PC-9 (cell line): ENCODE measurements around the gene TRAF2. TPM values are rescaled to one million over a fixed set of nuclear protein-coding genes. Genes with fewer than 3 reads are reported as not detected.
"Not testable (repeated sequence)": the region's sequence is repeated elsewhere in the genome, so short reads cannot be mapped to it uniquely, and the experiment has no call there.

Experiments used
- BruUV-seq: library from RNA; stranded (reverse); fragments of 400-500 nt; replicated peaks from 2 replicates; lab custom pipeline; 2021; lab: Mats Ljungman, UMichigan
- CTCF ChIA-PET: fragments of 300-600 bp; sonication (Branson Sonifier 250); formaldehyde crosslinking; loops from one replicate; lab custom pipeline; 2022; ENCODE audit warnings: antibody characterized with exemption; lab: Charles Lee
- POLR2A ChIA-PET: fragments of 300-600 bp; sonication (Branson Sonifier 250); formaldehyde crosslinking; loops from one replicate; lab custom pipeline; 2022; ENCODE audit warnings: antibody characterized with exemption; ENCODE audit not compliant: unreplicated experiment; lab: Charles Lee
- DNase-seq, 2 experiments: peaks; one replicate each; pipeline versions ENCODE4 v3.0.0 to v3.0.0-alpha.2; 2015 to 2022; ENCODE audit warnings: mixed read lengths in 1 of 2
- H2AFZ ChIP-seq: fragments of 200-600 bp; sonication (generic); 2 replicates; pipeline ENCODE4 v1.8.1; 2017; ENCODE audit warnings: antibody characterized with exemption
- H3F3A ChIP-seq: fragments of 200-600 bp; sonication (generic); 2 replicates; pipeline ENCODE4 v1.8.1; 2017; ENCODE audit warnings: antibody characterized with exemption, mild to moderate bottlenecking, low read depth; ENCODE audit not compliant: insufficient read depth
- H3K27ac ChIP-seq: fragments of 200-600 bp; sonication (generic); 2 replicates; pipeline ENCODE4 v1.6.1; 2016; ENCODE audit warnings: mixed run types
- H3K27me3 ChIP-seq: fragments of 200-600 bp; sonication (generic); 2 replicates; pipeline ENCODE4 v1.6.1; 2016; ENCODE audit warnings: low read depth, mixed run types; ENCODE audit not compliant: insufficient read depth
- H3K36me3 ChIP-seq: fragments of 200-600 bp; sonication (generic); 2 replicates; pipeline ENCODE4 v1.6.1; 2016; ENCODE audit warnings: low read depth, mixed run types
- H3K4me1 ChIP-seq: fragments of 200-600 bp; sonication (generic); replicated peaks from 2 replicates; pipeline ENCODE4 v1.6.1; 2016; ENCODE audit warnings: mixed run types; ENCODE audit not compliant: insufficient read depth
- H3K4me2 ChIP-seq: fragments of 200-600 bp; sonication (generic); 2 replicates; pipeline ENCODE4 v1.6.1; 2017; ENCODE audit warnings: mixed run types
- H3K4me3 ChIP-seq: fragments of 200-600 bp; sonication (generic); 2 replicates; pipeline ENCODE4 v1.6.1; 2016; ENCODE audit warnings: mixed run types
- H3K79me2 ChIP-seq: fragments of 200-600 bp; sonication (generic); 2 replicates; pipeline ENCODE4 v1.6.1; 2017; ENCODE audit warnings: low read depth, mixed run types
- H3K9me2 ChIP-seq: fragments of 200-600 bp; sonication (generic); 2 replicates; pipeline ENCODE4 v1.8.1; 2017; ENCODE audit warnings: mild to moderate bottlenecking; ENCODE audit not compliant: insufficient read depth
- H3K9me3 ChIP-seq: fragments of 200-600 bp; sonication (generic); 2 replicates; pipeline ENCODE4 v1.8.1; 2016; ENCODE audit warnings: low read depth; ENCODE audit not compliant: insufficient read depth
- H4K20me1 ChIP-seq: fragments of 200-600 bp; sonication (generic); 2 replicates; pipeline ENCODE4 v1.8.1; 2017; ENCODE audit not compliant: insufficient read depth
- EZH2 ChIP-seq: fragments of 200-600 bp; sonication (generic); IDR thresholded peaks from 2 replicates; pipeline ENCODE4 v1.8.0; 2017; ENCODE audit warnings: antibody characterized with exemption, low read depth
- intact Hi-C: fragments of 100-400 bp; cut with micrococcal nuclease; formaldehyde crosslinking; loops from one replicate; pipeline ENCODE4 v1.10.0; 2022; ENCODE audit not compliant: unreplicated experiment
- total RNA-seq: library from RNA; stranded (reverse); gene quantifications from 2 replicates; pipeline ENCODE4 v1.2.3, GENCODE V29; 2021
- TF ChIP-seq, protein P1 (sequence below): fragments of 200-600 bp; sonication (generic); conservative IDR thresholded peaks from 2 replicates; pipeline ENCODE4 v1.6.1; 2017; ENCODE audit warnings: mixed run types, antibody characterized with exemption, mild to moderate bottlenecking, moderate library complexity

The TRAF2 gene
- total RNA-seq, 1 experiment from 2014 or later: 42.7 TPM

- peaks cover 35% of the 10 kb centered on the region for H3F3A ChIP-seq
- H2AFZ ChIP-seq: no peak overlapping the region
- TF ChIP-seq EZH2: no peak
- TF ChIP-seq, protein P1, sequence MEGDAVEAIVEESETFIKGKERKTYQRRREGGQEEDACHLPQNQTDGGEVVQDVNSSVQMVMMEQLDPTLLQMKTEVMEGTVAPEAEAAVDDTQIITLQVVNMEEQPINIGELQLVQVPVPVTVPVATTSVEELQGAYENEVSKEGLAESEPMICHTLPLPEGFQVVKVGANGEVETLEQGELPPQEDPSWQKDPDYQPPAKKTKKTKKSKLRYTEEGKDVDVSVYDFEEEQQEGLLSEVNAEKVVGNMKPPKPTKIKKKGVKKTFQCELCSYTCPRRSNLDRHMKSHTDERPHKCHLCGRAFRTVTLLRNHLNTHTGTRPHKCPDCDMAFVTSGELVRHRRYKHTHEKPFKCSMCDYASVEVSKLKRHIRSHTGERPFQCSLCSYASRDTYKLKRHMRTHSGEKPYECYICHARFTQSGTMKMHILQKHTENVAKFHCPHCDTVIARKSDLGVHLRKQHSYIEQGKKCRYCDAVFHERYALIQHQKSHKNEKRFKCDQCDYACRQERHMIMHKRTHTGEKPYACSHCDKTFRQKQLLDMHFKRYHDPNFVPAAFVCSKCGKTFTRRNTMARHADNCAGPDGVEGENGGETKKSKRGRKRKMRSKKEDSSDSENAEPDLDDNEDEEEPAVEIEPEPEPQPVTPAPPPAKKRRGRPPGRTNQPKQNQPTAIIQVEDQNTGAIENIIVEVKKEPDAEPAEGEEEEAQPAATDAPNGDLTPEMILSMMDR: no peak
- no peaks in the 10 kb centered on the region for H3K9me2 ChIP-seq
- H3K9me3 ChIP-seq: no peaks in the 10 kb centered on the region
- no peaks in the 10 kb centered on the region for H3K36me3 ChIP-seq
- no TSS peak for BruUV-seq
- peak overlapping the region; percentile 76 for H3K4me2 ChIP-seq
- DNase-seq: peak; percentile 43 to 44
- peak overlapping the region; percentile 38 for H3K27ac ChIP-seq
- no peaks in the 10 kb centered on the region for H4K20me1 ChIP-seq
- H3K27me3 ChIP-seq: no peaks in the 10 kb centered on the region
- peaks cover 32% of the 10 kb centered on the region for H3K4me1 ChIP-seq
- H3K79me2 ChIP-seq: peaks cover 9% of the 10 kb centered on the region
- peak overlapping the region; percentile 44; the same call in 1 of the 2 replicates for H3K4me3 ChIP-seq
- intact Hi-C loops: loop anchor here (1.0 to 5.0 kb wide), 3 partner anchors 15 to 61 kb away; partner anchors contain the start of genes EDF1, FBXW5 and PHPT1
- CTCF ChIA-PET: interaction anchor here (0.7 kb wide), 1 partner anchor 660 kb away, joined by 4 read pairs; no protein-coding TSS in a partner anchor
- POLR2A ChIA-PET: interaction anchor here (0.5 to 0.7 kb wide), 5 partner anchors 8 to 357 kb away, joined by 3 to 12 read pairs (median 4); no protein-coding TSS in a partner anchor
These were observed 4.6 kb upstream of the TRAF2 start for GRCh38 chr9:136881691-136882108.

GRCh38 chr9:136882109-136882946 is 4.0 kb upstream of the TRAF2 start:
- Histone ChIP-seq H3K79me2 (peaks cover 16% of the 10 kb centered on the region), H3K9me2 (no peaks in the 10 kb centered on the region), H3F3A (peaks cover 35% of the 10 kb centered on the region), H3K9me3 (no peaks in the 10 kb centered on the region), H3K4me1 (peaks cover 32% of the 10 kb centered on the region), H3K27ac (peak overlapping the region; percentile 38), H4K20me1 (no peaks in the 10 kb centered on the region), H3K27me3 (no peaks in the 10 kb centered on the region), H3K4me3 (peak overlapping the region; percentile 44; the same call in 1 of the 2 replicates), H3K36me3 (no peaks in the 10 kb centered on the region), H2AFZ (peak overlapping the region; percentile 74), H3K4me2 (peak overlapping the region; percentile 76)
- no TSS peak for BruUV-seq
- intact Hi-C loops: loop anchor here (1.0 to 5.0 kb wide), 3 partner anchors 16 to 60 kb away; partner anchors contain the start of genes EDF1, FBXW5 and PHPT1
- ChIA-PET POLR2A (interaction anchor here (0.5 to 0.7 kb wide), 5 partner anchors 9 to 373 kb away, joined by 3 to 12 read pairs (median 5); partner anchors contain the start of genes EDF1 and NELFB), CTCF (interaction anchor here (0.7 kb wide), 1 partner anchor 659 kb away, joined by 4 read pairs; no protein-coding TSS in a partner anchor)
- TF ChIP-seq EZH2: no peak
- TF ChIP-seq, protein P1: peak; percentile 25; the same call in 1 of the 2 replicates
- DNase-seq: peak; percentile 87 to 91

DNA sequence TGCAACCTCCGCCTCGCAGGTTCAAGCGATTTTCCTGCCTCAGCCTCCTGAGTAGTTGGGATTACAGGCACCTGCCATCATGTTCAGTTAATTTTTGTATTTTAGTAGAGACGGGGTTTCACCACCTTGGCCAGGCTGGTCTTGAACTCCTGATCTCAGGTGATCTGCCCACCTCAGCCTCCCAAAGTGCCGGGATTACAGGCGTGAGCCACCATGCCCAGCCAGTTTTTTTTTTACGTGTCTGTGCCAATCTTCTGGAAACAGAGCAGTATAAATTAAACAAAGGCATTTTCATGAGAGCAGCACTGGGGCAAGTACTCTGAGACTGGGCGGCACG is 3.4 kb upstream of the TRAF2 start:
- peak overlapping the region; percentile 44; the same call in 1 of the 2 replicates for H3K4me3 ChIP-seq
- H3K27ac ChIP-seq: peak overlapping the region; percentile 38; the same call in 1 of the 2 replicates
- H2AFZ ChIP-seq: not testable (repeated sequence)

DNA sequence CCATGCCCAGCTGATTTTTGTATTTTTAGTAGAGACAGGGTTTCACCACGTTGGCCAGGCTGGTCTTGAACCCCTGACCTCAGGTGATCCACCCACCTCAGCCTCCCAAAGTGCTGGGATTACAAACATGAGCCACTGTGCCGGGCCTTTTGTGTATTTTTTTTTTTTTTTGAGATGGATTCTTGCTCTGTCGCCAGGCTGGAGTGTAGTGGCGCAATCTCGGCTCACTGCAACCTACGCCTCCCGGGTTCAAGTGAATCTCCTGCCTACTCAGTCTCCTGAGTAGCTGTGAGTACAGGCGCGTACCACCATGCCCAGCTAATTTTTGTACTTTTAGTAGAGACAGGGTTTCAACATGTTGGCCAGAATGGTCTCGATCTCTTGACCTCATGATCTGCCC is 2.6 kb upstream of the TRAF2 start:
- H2AFZ ChIP-seq, H3K36me3 ChIP-seq, H3K27ac ChIP-seq, BruUV-seq, DNase-seq, H3K27me3 ChIP-seq, H4K20me1 ChIP-seq, H3K4me2 ChIP-seq, H3K9me3 ChIP-seq, H3K9me2 ChIP-seq, H3K4me3 ChIP-seq, CTCF ChIA-PET: not testable (repeated sequence)
- POLR2A ChIA-PET: interaction anchor here (1.1 kb wide), 1 partner anchor 18 kb away, joined by 3 read pairs; no protein-coding TSS in a partner anchor
- intact Hi-C loops: loop anchor here (5.0 kb wide), 1 partner anchor 59 kb away; the partner anchor contains the start of gene FBXW5
- Histone ChIP-seq H3K4me1 (peaks cover 40% of the 10 kb centered on the region), H3K79me2 (peaks cover 29% of the 10 kb centered on the region), H3F3A (peaks cover 35% of the 10 kb centered on the region)

More for the DNA sequence above, 3.4 kb upstream of the TRAF2 start:
- H3K9me2 ChIP-seq, CTCF ChIA-PET, H3K27me3 ChIP-seq, H4K20me1 ChIP-seq, DNase-seq, BruUV-seq, H3K36me3 ChIP-seq, H3K9me3 ChIP-seq: not testable (repeated sequence)
- intact Hi-C loops: loop anchor here (1.0 to 5.0 kb wide), 3 partner anchors 17 to 59 kb away; partner anchors contain the start of genes EDF1, FBXW5 and PHPT1
- Histone ChIP-seq H3K4me2 (peak overlapping the region; percentile 76), H3F3A (peaks cover 35% of the 10 kb centered on the region), H3K79me2 (peaks cover 21% of the 10 kb centered on the region), H3K4me1 (peaks cover 38% of the 10 kb centered on the region)
- POLR2A ChIA-PET: interaction anchor here (0.6 kb wide), 1 partner anchor 372 kb away, joined by 3 read pairs; the partner anchor contains the start of gene NELFB
